RPMI7951 (cell line): ENCODE data around the gene PAX4. TPM values are rescaled to one million over a fixed set of nuclear protein-coding genes. Genes with fewer than 3 reads are reported as not detected.
A peak's percentile ranks its signal among the peaks of the same experiment; 100 is the strongest.
"Not testable (repeated sequence)": the region's sequence is repeated elsewhere in the genome, so short reads cannot be mapped to it uniquely, and the experiment has no call there.

Experiments used
- DNase-seq: peaks from one replicate; pipeline ENCODE4 v3.0.0-alpha.2; 2012; ENCODE audit warnings: low read depth
- total RNA-seq: library from RNA; depleted of rRNA; stranded (reverse); fragments of >200 nt; shearing (Covaris generic); gene quantifications from 2 replicates; pipeline ENCODE4 v1.2.3, GENCODE V29; 2014; rRNA removed

PAX4 gene
- total RNA-seq, 1 experiment from 2014 or later = not detected

DNA sequence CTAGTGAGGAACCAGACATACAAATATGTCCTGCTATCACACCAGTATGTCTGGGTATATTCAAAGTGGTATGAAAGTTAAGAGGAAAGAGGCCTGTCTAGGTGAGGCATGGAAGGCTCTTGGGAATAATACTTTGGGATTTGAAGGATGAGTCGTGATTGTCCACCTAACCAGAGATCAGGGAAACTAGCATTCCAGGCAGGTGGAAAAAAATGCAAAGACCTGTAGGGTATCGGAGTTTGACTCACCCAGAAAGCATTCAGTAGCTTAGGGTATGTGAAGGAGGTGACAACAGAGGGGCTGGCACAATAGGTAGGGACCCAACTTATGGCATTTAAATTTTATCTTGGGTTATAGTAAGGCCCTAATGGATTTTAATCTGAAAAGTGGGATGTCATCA lies 31.6 kb downstream of the PAX4 start:
- no peak for DNase-seq

DNA sequence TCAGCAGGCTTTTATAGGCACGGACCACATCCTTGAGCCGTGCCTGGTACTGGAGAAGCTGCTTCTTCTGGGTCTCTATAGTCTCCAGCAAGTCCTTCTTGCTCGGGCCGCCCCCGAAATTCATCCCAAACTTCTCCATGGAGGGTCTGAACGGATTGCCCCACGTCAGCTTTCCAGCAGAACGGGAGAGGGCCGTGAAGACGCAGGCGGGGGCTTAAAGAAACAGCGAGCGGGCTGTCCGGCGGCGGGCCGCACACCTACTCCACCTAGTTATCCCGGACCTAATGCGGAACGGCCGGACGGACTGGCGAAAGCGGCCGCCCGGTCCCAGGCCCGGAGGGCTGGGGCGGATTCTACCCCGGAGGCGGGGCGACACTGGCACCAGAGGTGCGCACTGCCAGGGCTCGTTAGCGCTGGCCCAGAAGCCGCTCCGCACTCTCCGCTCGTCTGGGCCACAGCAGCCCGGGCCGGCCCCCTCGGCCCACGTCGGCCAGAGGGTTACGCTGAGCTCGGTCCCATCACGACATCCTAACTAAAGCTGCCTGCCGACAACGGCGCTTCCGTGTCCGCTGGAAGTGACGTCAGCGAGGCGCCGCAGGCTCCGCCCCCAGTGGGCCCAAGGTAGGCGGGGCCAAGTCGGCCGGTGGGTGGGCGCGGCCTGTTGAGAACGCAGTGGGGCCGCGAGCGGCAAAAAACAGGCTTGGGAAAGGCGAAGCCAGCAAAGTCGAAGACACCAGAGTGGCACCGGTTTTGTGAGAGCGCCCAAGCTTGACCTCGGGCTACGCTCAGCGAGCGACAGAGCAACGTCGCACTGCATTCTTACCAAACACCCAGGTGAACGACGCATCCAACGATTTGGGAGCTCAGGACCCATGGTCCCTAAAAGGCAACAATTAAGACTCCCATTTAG lies 32.6 kb downstream of the PAX4 start, which contains the start of gene GCC1:
Gene GCC1, minus strand, starts transcription at position 553 of the 910 bp plus-strand sequence. Its CDS starts 414 bp downstream, at position 139.
- peak; percentile 86 for DNase-seq

DNA sequence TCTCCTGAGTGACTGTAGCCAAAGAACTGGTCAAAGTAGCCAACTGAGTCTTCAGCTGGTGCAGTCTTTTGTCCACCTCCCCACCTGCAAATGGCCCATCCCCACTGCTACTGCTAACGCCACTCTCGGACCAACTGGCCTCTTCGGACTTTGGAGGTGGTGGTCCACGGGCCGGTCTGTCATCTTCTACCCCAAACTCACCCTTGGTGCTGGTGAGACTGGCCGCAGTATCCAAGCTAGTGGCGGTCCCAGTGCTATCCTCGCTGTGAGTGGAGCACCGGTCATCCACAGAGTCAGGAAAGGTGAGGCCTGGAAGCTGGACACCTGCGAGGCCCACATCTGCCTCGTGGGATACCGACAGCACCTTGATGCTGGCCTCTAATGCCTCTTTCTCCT lies 33.3 kb downstream of the PAX4 start:
- no peak for DNase-seq

DNA sequence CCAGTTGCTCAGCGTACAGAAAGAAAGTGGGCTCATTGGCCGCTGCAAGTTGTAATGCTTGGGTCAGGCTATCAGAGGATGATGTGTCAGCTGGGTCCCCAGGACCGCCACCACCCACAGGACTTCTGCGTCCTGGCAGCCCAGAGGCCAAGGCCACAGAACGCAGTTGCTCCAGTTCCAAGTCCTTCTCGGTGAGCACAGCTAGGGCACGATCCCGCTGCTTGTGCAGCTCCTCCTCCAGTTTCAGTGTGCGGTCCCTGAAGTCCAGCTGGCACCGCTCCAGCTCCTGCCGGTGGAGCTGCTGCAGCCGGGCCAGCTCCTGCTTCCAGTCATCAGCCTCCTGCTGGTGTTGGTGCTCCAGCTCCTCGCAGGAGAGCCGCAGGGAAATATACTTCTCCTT lies 35.6 kb downstream of the PAX4 start:
- DNase-seq = no peak

DNA sequence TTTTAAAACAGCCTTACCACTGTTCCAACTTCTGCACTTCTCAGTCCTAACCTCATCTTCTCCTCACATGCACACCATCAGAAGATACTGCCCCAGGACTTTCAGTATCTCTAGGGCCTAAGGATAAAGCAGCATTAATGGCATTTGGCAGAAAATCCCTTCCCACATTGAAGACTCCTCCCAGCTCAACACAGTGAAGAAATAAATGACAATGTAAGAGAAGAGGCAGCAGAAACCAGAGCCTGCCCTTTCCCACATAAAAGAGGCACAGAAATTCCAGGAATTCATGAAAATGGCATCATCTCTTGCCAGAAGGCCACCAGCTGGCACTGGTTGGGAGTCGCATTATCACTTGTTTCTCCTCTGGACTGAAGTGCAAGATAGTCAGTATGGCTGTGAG lies 36.2 kb downstream of the PAX4 start:
- DNase-seq = peak; percentile 39

DNA sequence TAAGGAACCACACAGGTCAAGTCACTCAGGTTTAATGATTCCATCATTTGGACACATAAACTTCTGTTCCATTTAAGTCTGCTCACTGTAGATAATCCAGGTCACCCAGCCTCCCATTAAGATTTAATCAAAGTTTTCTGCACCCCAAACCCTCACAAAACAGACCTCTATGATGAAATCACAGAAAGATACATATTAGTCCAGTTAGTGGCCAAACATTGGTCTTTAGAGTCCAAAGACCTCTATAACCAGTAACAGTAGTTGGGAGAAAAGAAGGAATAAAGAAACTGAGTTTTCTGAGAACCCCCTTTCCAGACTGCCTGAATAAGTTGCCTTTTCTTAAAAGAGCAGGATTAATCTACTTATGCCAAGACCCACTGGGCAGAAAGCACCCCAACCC lies 37.3 kb downstream of the PAX4 start:
- no peak for DNase-seq

DNA sequence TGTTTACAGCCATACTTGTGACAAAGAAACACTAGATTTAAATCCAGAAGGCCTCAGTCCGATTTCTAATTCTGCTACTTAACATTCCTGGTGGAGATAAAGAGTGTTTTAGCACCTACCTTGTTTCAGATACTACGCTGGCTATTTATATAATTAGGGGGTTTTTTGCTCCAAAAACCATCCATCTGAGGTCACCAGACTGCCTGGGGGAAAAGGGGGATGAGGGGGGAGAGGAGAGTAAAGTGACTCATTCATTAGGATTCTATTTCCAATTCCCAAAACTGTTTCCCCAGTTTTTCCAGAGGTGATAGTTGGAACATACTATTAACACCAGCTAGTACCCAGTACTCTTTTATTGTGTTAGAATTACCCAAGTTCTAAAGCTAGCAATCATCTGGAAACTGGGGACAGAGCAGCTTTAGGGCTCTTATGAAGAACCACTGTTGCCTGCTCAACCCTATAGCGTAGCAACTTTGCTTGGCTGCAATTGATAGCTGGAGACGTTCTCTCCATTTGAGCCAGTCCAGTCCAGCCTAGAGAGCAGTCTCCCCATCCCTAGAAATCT lies 39.1 kb downstream of the PAX4 start:
- peak; percentile 55 for DNase-seq

DNA sequence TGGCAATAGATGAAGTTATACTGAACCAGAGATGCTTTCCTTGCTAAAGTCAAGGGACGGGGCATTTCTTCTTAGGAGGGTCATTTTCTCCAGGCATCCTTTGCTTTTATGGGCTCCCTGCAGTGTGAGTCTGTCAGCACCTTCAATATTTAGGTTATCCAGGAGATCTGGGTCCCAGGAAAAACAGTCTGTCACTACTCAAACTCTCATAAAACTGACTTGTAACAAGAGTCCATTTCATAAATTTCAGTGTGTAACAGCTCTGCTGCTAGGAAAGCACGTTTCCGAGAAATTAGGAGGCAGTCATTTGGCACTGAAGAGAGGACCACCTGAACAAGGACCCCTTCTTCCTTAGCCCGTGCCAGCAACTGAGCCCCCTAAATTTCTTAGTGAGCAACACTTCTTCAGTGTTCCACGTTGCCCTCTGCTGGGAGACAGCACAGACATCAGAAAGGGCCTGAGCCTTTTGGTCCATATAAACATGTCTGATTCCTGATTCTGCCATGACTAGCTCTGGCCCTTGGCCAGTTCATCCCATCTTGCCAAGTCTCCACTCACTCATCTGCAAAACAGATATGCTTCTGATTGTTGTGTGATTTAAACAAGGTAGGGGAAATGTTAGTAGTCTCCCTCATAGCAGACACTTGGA lies 39.8 kb downstream of the PAX4 start:
- DNase-seq = peak; percentile 45

DNA sequence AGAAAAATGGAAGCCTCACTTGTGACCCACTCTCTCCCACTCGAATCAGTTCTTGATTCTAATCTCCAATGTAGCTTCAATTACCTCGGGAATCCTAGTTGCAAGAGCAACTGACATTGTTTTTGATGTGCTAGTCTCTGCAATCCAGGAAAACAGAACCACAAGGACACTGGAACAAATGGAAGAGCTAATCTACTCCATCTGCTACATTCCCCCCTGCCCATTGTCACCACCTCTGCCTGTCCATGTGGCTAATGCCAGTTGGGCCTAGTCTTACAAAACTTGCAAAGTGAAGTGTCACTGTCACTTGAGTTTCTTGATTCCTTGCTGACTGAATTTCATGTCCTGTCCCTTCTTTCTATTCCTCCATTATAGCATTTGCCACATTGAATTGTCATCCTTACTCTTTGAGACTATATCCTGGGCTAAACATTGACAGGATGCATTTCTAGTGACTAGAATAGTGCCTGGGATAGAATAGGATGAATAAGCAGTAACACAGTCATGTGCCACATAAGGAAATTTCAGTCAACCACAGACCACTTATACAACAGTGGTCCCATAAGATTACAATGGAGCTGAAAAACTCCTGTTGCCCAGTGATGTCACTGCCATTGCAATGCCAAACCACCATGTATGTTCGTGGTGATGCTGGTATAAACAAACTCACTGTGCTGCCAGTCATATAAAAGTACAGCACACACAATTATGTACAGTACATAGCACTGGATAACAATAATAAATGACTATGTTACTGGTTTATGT lies 46.0 kb downstream of the PAX4 start:
- DNase-seq = no peak

DNA sequence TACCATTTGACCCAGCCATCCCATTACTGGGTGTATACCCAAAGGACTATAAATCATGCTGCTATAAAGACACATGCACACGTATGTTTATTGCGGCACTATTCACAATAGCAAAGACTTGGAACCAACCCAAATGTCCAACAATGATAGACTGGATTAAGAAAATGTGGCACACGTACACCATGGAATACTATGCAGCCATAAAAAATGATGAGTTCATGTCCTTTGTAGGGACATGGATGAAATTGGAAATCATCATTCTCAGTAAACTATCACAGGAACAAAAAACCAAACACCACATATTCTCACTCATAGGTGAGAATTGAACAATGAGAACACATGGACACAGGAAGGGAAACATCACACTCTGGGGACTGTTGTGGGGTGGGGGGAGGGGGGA lies 49.9 kb downstream of the PAX4 start:
- not testable (repeated sequence) for DNase-seq

DNA sequence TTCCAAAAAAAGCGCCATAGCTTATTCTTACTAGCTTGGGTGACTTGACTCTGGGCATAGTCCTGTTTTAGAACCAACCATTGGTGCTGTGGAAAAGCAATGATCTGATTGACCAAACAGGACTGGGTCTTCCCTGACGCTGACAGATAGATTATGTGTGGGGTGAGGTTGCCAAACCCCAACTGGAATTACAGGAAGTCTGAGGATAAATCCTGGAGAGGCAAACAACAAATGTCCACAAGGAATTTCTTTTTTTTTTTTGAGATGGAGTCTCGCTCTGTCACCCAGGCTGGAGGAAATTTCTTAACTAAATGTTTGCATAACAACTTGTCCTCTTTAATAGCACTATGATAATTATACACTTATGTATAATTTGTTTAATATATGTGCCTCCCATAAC lies 51.7 kb downstream of the PAX4 start:
- DNase-seq = no peak

Other genes starting within 250 kb of the PAX4 start
- 13.2 and 22.7 TPM in 2 replicates for gene ZNF800, start 225.4 kb downstream of the PAX4 start, total RNA-seq
- 9.7 and 11.4 TPM in 2 replicates for gene GCC1, start 32.5 kb downstream of the PAX4 start, total RNA-seq
- gene ARF5, start 29.7 kb downstream of the PAX4 start, total RNA-seq = 252 and 308 TPM in 2 replicates
- gene FSCN3, start 24.4 kb downstream of the PAX4 start, total RNA-seq = 2.4 and 5.6 TPM in 2 replicates
- 148 and 159 TPM in 2 replicates for gene SND1, start 34.1 kb upstream of the PAX4 start, total RNA-seq